ENCODE results near the gene FBN3.

Gene FBN3

DNA sequence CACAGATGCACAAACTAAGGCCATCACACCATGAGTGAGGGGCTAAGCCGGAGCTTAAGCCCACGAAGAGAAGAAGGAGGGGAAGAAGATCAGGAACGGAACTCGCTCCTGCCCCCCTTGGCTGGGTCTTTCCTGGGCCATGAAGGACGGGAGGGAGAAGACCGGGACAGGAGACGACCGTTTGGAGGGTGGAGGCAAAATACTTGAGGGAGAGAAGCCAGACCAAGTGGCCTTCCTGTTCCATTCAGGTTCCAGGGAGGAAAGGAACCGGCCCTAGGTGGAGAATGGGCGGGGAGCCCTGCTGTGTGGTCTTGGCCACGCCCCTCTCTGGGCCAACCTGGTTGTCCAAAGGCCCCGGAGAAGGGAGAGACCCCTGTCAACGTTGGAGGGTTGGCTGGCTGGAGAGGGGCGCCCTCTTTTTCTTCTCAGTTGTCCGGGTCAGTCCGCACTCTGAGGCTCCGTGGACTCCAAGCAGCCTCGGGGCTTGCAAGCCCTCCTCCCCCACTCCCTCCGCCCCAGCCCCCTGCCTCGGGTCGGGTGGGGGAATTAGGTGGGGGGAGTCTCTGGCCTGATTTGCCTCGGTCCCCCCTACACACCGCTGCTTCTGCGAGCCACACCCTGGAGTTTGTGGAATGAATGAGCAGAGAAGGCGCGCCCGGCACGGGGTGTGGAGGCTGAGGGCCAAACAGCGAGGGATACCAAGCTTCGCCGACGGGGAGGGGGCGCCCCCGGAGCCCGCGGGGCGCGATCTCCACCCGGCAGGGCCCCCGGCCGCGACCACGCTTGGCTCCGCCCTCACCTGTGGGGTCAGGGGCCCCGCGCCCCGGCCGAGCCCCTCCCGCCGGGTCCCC lies 757 bp downstream of the FBN3 start:
- no peak for DNase-seq (ENCODE audit: low read depth in 3 of 3)

DNA sequence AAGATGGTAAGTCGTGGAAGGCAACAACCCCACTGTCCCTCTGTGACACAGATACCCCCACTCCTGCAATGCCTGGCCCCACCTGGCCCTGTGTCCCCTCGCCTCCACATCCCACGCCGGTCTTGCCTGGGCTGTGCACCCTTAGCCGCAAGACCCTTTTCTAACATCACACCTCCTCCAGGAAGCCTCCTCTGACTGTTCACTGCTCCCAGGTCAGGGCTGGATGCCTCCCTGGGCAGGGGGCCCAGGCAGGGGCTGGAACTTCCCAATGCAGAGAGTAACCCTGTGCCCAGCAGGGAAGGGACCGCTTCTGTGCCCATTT lies 1.3 kb downstream of the FBN3 start:
- no peak for DNase-seq (ENCODE audit: low read depth in 3 of 3)

DNA sequence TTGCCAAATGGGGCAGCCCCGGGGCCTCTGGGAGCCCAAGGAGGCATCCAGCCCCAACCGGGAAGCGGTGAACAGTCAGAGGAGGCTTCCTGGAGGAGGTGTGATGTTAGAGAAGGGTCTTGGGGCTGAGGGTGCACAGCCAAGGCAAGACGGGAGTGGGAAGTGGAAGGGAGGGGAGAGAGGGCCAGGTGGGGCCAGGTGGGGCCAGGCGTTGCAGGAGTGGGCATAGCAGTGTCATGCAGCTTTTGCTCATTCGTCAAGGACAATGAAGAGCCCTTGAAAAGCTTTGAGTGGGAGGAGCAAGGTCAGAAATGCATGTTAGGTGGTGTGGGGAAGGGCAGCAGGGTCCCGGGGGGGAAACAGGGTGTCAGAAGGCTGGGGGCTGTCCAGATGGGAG lies 1.8 kb downstream of the FBN3 start:
- no peak for DNase-seq (ENCODE audit: low read depth in 3 of 3)

DNA sequence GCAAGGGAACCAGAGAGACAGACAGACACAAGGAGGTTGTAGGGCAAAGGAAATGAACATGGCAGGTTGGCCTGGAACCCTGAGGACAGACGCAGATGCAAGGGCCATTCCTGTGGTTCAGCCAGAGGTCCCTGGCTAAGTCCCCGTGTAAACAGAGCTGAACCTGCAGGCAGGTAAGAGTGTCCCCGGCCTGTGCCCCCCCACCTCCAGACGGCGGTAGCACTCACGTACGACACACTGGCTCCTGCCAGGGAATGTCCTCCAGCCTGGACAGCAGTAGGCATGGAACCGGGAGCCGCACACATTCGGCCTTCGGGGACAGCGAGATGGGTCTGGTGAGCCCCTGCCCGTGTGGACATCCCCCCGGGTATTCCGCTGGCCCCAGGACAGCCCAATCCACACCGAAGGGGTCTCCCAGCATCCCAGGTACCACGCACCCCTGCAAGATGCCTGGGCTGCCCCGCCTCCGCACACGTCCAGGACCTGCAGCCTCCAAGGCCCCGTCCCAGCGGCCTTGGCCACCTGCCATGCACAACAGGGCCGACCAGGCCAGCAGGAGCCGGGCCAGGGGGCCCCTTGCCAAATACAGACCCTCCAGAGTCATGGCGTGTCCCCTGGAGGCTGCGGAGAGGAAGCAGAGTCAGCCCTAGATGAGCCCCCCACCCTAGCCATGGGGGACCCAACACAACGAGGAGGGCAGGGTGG lies 2.4 kb downstream of the FBN3 start:
- no peak for DNase-seq (ENCODE audit: low read depth in 3 of 3)

DNA sequence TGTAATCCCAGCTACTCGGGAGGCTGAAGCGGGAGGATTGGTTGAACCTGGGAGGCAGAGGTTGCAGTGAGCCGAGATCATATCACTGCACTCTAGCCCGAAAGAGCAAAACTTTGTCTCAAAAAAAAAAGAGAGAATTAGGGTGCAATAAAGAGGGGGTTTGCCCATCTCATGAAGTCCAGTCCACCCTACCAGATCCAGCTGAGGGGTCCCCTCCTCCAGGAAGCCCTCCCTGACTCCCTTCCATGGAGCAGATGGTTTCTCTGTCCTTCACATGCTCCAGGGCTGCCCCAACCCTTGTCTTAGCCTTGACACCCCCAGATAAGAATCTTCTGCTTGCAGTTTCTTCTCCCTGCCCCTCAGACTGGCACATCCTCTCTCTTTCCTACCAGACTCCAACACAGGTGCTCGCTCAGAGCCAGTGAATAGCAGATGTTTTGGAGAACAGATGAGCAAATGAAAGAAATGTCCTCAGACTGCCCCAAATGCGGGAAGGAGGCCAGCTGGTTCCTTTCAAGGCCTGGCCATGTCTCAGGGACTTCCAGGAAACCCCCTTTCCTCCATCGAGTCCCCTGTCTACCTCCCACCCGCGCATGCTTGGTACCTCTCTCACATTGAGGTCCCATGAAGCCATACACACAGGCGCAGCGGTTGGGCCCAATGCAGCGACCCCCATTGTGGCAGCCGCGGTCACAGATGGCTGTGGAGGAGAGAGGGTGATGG lies 5.0 kb downstream of the FBN3 start:
- DNase-seq (ENCODE audit: low read depth in 3 of 3): no peak

DNA sequence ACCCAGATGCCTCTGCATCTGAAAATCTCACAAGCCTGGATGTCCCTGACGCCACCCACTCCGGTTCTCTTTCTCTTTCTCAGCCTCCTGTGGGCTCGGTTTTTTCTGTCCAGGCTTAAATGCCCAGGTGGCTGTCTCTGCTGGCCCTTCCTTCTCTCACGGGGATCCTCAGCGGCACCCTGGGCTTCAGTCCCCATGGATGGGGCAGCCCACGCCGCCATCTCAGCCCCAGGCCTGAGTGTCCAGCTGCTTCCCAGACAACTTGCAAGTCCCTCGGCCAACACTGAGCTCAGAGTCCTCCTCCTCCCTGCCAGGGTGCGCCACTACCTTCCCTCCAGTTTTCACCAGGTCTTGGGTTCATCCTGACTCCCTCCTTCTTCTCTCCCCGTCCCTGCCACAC lies 6.4 kb downstream of the FBN3 start:
- no peak for DNase-seq (ENCODE audit: low read depth in 3 of 3)

DNA sequence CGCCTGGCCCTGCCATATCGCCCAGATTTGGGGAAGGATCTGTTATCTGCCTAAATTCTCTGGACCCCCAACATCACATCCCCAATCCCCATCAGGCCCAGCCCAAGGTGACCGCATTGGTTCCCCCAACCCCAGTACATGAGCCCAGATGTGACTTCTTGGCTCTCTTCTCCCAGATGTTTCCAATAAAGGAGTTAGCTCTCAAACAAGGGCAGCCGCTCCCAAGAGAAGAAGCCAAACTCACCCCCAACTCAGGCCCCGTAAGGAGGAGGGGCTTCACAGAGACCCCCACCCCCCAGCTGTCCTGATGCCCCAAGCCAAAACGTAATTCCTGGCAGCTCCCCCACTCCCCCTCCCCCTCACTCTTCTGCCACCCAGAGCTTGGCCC lies 6.9 kb downstream of the FBN3 start:
- DNase-seq (ENCODE audit: low read depth in 3 of 3): no peak

DNA sequence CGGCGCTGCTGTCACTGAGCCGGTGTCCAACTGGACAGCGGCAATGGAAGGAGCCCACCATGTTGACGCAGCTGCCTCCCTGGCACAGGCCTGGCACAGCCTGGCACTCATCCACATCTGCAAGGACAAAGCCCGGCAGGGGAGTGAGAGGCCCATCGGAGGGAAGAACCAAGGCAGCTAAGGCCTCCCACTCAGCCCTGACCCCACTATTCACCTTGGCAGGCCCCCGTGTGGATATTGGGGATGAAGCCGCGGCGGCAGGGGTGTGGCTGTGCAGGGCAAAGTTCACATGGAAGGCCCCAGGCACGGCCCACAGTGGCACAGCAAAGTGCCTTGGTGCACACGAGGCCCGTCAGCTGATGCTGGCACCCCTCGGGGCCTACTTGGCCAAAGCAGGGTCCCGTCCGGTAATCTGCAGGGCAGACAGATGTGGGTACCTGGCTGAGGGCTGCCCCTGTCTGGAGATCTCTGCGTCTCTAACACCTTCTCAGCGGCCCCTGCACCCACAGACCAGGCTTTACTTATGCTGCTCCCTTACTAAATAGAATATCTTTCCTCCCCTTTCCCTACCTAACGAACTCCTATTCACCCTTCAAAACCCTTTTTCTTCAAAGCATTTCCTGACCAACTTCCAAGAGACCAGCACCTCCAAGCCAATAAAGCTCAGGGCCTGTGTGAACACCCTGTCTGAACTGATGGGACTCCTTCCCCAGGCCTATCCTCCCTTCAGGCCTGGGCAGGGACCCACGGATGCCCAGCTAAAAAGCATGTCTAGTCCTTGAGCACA lies 7.5 kb downstream of the FBN3 start:
- no peak for DNase-seq (ENCODE audit: low read depth in 3 of 3)

DNA sequence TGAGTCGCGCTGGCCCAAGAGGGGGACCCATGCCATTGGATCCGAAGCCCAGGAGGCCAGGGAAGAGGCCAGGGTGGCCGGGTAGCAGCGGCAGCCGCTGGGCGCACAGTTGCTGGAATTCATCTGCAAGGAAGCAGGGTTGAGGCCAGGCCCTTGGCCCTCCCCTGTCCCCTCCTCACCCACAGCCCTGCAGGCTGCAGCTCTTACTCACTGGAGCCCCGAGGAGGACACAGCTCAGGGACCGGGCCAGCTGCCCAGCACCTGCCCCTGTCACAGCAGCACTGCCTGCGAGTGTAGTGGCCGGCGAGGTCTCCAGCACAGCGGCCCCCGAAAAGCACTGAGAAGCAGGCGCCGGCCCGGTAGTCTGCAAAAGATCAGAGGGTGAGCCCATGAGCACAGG lies 11.2 kb downstream of the FBN3 start:
- DNase-seq (ENCODE audit: low read depth in 3 of 3): no peak

DNA sequence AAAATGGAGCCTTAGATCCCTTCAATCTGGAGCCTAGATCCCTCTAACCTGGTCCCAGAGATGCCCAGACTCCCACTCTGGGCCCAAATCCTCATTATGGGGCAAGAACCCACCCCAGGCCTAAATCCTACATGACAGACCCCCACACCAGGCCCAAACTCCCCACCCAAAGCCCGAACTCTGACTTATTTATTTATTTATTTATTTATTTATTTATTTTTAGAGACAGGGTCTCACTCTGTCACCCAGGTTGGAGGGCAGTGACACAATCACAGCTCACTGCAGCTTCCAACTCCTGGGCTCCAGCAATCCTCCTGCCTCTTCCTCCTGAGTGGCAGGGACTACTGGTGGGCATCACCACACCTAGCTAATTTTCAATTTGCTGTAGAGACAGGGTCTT lies 12.0 kb downstream of the FBN3 start:
- DNase-seq (ENCODE audit: low read depth in 3 of 3): no peak

DNA sequence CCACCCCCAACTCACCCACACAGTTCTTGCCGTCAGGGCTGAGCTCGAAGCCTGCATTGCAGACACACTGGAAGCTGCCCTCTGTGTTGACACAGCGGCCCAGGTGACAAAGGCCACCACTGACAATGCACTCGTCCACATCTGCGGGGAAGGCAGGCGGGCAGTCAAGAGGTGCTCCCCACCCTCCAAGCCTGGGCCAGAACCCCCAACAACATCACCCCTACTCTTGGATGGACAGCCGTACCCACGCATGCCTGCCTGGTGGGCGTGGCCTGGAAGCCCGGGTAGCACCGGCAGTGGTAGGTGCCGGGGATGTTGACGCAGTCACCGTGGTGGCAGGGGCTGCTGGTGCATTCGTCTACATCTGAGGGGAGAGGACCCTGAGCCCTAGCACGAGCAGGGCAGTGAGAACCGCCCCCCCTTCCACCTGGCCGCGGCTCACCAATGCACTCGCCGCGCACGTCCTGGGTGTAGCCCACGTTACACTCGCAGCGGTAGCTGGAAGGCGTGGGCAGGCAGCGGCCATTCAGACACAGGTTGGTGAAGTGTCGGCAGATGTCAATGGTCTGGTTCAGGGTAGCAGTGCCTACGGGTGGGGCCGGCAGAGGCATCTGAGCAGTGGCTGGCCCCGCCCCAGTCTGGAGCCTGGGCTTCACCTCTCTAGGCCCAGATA lies 13.3 kb downstream of the FBN3 start:
- no peak for DNase-seq (ENCODE audit: low read depth in 3 of 3)

DNA sequence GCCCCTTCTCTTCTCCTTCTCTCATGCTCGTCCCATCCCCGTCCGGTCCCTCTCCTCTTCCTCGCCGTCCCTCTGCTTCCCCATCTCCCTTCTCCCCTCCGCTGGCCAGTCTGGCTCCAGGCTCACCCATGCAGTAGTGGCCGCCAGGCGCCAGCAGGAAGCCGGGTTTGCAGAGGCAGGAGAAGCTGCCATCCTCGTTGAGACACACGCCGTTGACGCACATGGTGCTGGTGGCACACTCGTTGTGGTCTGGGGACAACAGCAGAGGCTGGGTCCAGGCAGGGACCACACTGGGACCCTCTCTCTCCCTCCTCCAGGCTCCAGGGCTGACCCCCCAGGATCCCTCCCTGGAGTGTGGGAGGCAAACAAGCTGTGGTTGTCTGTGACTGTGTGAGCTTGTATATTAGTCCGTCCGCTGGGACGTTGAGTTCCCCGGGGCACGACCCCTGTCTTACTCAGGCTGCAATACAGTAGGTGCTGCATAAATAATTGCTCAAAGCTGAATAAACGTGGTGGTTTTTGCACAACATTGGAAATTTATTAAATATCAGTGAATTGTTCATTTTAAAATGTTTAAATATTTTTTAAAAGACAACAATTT lies 16.4 kb downstream of the FBN3 start:
- no peak for DNase-seq (ENCODE audit: low read depth in 3 of 3)

DNA sequence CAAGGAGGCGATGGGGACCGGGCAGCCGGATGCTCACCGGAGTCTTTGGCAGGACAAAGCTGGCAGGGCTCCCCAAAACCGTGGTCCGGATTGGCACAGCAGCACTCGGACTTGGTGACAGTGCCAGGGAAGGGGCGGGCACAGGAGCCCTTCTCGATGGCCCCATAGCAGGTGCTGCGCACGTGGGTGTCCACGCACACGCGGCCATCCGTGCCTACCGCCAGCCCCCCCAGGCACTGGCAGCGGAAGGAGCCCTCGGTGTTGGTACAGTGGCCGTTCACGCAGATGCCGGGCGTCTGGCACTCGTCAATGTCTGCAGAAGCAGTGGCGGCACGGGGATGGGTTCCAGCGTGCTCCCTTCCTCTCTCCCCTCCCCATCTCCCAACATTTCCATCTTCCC lies 17.9 kb downstream of the FBN3 start:
- DNase-seq (ENCODE audit: low read depth in 3 of 3): no peak

DNA sequence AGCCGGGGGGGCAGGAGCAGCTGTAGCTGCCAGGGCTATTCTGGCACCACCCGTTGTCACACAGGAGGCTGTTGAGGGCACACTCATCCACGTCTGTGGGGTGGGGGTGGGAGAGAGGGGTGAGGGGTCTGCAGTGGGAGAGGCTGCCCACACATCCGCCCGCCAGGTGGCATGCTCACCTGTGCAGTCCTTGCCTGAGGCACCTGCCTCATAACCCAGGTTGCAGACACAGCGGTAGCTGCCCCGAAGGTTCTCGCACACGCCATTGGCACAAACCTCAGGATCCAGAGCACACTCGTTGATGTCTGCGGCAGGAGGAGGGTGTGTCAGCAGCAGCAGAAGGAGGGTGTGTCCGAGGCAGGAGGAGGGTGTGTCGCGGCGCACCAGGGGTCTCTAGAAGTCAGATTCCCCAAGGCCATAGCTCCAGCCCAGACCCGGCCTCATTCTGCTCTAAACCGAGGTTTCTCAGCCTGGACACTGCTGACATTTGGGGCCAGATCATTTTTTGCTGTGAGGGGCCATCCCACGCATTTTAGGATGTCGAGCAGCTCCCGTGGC lies 20.3 kb downstream of the FBN3 start:
- DNase-seq (ENCODE audit: low read depth in 3 of 3): no peak

DNA sequence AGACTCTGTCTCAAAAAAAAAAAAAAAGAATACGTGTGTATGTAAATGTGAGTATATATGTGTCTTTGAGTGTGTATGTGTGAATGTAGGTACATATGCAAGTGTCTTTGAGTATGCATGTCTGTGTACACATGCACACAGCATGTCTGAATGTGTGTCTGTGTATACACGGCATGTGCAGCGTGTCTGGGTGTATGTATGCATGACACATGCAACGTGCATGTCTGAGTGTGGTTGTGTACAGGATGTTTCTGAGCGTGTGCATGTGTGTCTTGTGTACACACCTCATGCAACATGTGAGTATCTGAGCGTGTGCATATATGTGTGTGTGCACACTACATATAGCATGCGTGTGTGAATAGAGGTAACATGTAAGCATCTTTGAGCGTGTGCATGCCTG lies 20.8 kb downstream of the FBN3 start:
- DNase-seq (ENCODE audit: low read depth in 3 of 3): no peak

DNA sequence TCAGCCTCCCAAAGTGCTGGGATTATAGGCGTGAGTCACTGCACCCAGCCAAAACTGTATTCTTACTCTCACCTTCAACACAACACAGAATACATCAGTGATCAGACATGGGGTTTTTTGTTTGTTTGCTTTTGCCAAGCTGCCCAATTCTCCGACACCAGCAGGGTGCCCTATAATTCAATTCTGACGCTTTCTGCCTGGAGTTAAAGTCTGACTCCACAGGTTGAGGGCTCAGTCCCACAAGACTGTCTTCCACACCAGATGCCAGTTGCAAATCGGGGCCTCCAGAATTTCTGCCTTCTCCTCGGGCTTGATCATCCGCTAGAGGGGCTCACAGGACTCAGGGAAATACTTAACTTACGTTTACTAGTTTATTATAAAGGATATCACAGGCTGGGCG lies 22.1 kb downstream of the FBN3 start:
- no peak for DNase-seq (ENCODE audit: low read depth in 3 of 3)

DNA sequence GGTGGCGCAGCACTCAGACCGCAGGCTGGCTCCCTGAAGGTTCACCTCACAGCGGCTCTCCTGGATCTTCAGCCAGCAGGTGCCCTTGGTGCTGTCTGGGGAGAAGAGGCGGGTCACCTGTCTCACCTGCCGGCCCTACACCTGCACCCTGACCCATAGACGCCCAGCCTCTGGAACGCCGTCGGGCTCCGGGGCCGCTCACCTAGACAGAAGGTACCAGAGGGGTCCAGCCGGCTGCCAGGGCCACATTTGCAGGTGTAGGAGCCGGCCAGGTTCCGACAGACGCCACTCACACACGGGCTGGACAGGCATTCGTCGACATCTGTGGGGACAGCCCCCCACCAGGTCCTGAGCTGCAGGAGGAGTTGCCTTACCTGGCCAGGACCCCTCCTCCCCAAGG lies 22.9 kb downstream of the FBN3 start:
- no peak for DNase-seq (ENCODE audit: low read depth in 3 of 3)

DNA sequence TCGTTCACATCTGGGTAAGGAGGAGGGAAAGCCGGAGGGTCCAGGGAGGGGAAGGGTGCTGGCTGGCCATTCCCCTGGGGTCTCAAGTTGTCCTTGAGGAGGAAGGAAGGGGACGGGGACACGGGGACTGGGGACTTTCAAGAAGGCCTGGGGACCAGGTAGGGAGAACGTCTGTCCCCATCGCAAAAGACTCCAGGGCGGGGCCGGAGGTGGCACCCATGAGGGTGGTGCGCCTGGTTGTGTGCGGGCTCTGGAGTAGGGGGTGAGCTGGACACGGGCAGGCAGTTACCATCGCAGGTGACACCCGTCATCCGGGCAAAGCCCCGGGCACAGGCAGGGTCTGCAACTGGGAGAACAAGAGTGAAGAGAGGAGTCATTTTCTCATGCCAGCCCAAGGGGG lies 23.4 kb downstream of the FBN3 start:
- DNase-seq (ENCODE audit: low read depth in 3 of 3): no peak

DNA sequence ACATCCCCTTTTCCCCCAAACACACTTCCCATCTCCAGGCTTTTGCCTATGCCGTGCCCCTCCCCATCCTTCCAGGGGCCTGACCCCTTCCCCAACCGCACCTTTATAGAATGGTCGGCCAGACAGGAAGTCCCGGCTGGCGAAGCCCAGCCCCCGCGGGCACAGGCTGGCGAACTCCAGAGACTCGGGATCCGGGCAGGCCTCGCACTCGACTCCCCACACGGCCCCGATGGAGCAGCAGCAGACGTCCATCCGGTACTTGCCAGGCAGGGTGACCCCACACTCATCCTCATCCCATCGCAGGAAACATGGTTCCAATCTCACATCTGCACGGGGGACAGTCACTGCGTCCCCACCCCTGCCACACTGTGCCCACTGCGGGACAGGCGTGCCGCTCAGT lies 25.7 kb downstream of the FBN3 start:
- no peak for DNase-seq (ENCODE audit: low read depth in 3 of 3)

DNA sequence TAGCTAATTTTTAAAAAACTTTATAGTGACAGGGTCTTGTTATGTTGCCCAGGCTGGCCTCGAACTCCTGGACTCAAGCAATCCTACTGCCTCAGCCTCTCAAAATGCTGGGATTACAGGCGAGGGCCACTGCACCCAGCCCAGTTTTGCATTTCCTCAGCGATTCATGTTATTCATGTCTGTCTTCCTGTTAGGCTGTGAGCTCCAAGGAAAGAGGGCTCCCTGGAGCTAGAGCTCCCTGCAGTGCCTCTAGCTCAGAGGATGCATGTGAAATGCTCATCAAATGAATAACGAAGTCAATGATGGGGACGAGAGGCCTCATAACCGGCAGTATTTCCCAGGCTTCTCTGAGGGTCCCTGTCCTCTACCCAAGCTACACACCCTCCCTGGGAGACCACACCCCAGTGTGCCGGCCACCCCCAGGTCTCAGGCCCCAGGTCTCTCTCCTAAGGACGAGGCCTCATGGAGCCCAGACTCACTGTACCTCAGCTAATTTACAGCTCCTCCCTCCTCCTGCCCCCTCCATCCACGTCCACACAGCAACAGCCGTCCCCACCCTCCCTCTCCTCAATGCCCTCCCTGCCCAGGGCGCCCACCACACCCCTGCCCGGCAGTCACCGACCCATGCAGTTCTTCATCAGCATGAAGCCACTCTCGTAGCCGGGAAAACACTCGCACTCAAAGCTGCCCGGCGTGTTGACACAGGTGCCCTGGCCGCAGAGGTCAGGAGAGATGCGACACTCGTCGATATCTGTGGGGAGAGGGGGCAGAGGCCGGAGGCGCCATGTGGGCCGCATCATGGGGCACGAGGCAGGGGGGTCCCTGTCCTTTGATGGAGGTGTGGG lies 28.5 kb downstream of the FBN3 start:
- no peak for DNase-seq (ENCODE audit: low read depth in 3 of 3)

Data from stimulated activated CD4-positive, alpha-beta T cell treated with anti-CD3 and anti-CD28 coated beads, TNF-alpha, amount 100 ng/mL, for 4 hours (primary cell).